ENCODE measurements around the gene FBXL2.

DNA sequence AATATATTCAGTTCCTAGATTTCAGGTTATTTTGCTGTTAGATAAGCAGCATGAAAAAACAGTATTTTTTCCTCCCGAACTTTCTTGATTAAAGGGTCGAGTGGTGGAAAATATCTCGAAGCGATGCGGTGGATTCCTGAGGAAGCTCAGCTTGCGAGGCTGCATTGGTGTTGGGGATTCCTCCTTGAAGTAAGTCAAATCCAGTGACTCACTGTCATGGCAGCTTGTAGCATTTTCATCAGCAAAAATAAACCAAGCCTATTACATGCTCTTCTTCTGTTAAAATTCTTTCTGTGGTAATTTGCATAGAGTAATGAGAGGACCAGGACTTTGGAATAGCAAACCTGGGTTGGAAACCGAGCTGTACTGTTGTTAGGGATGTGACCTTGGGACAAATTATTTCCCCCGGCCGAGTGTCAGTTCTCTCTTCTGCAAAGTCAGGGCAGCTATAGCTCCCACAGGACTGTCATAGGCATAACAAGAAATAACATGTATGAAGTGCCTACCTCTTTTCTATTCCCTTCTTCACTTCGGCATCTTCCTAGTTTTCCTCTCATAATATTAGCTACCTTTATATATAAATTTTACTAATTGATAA is 87.4 kb downstream of the FBXL2 start:
- TF ChIP-seq POLR2AphosphoS5 (IDR thresholded peaks at IDR 0.05), result no peak
- TF ChIP-seq CTCF (IDR thresholded peaks at IDR 0.05), result no peak
- no peak for TF ChIP-seq POLR2A (IDR thresholded peaks at IDR 0.05)

Measured in breast epithelium (tissue), 3 donors.